Mesendoderm (in vitro differentiated cells): ENCODE data around the gene CORO1C.
A peak's percentile ranks its signal among the peaks of the same experiment; 100 is the strongest.

ENCODE experiments used
- DNase-seq: peaks from one replicate; pipeline ENCODE4 v3.0.0; 2013
- H2AK5ac ChIP-seq: 2 replicates; pipeline ENCODE4 v1.6.1; 2013; ENCODE audit warnings: low read length, inconsistent platforms
- H2BK120ac ChIP-seq: 2 replicates; pipeline ENCODE4 v1.6.1; 2013; ENCODE audit warnings: low read depth, mild to moderate bottlenecking, low read length, moderate library complexity, mixed read lengths
- H2BK15ac ChIP-seq: replicated peaks from 2 replicates; pipeline ENCODE4 v1.6.1; 2013; ENCODE audit warnings: low read depth, mild to moderate bottlenecking, moderate library complexity
- H2BK5ac ChIP-seq: 2 replicates; pipeline ENCODE4 v1.6.1; 2013; ENCODE audit warnings: low read length, inconsistent platforms
- H3K18ac ChIP-seq: 2 replicates; pipeline ENCODE4 v1.6.1; 2013; ENCODE audit warnings: mild to moderate bottlenecking, low read length, mixed read lengths
- H3K23ac ChIP-seq: one replicate; pipeline ENCODE4 v1.6.1; 2013; ENCODE audit warnings: low read length
- H3K27ac ChIP-seq: 2 replicates; pipeline ENCODE4 v1.5.1; 2013; ENCODE audit warnings: low read depth, mild to moderate bottlenecking, inconsistent platforms, low read length, moderate library complexity
- H3K27me3 ChIP-seq: 2 replicates; pipeline ENCODE4 v1.6.1; 2013; ENCODE audit warnings: low read length, control low read depth, mild to moderate bottlenecking, inconsistent platforms; ENCODE audit not compliant: insufficient read depth, poor library complexity
- H3K36me3 ChIP-seq: 2 replicates; pipeline ENCODE4 v1.6.1; 2013; ENCODE audit warnings: low read length, inconsistent platforms; ENCODE audit not compliant: control insufficient read depth, insufficient read depth
- H3K4ac ChIP-seq: one replicate; pipeline ENCODE4 v1.6.1; 2013; ENCODE audit warnings: low read depth, mild to moderate bottlenecking, low read length, moderate library complexity
- H3K4me1 ChIP-seq: 2 replicates; pipeline ENCODE4 v1.6.1; 2013; ENCODE audit warnings: low read depth, low read length, inconsistent platforms; ENCODE audit not compliant: control insufficient read depth
- H3K4me2 ChIP-seq: 2 replicates; pipeline ENCODE4 v1.6.1; 2013; ENCODE audit warnings: low read length
- H3K4me3 ChIP-seq: 2 replicates; pipeline ENCODE4 v1.5.1; 2013; ENCODE audit warnings: mild to moderate bottlenecking, low read length
- H3K56ac ChIP-seq: one replicate; pipeline ENCODE4 v1.6.1; 2013; ENCODE audit warnings: low read length
- H3K79me1 ChIP-seq: 2 replicates; pipeline ENCODE4 v1.6.1; 2013; ENCODE audit warnings: low read length, inconsistent platforms
- H3K79me2 ChIP-seq: 2 replicates; pipeline ENCODE4 v1.6.1; 2013; ENCODE audit warnings: mild to moderate bottlenecking, low read length; ENCODE audit not compliant: control insufficient read depth, insufficient read depth
- H3K9ac ChIP-seq: 2 replicates; pipeline ENCODE4 v1.6.1; 2013; ENCODE audit warnings: low read length, inconsistent platforms
- H4K5ac ChIP-seq: one replicate; pipeline ENCODE4 v1.6.1; 2013; ENCODE audit warnings: low read length
- H4K8ac ChIP-seq: one replicate; pipeline ENCODE4 v1.6.1; 2013; ENCODE audit warnings: low read depth, mild to moderate bottlenecking, control low read depth, low read length, moderate library complexity
- WGBS: extraction: QIAGEN DNeasy Blood & Tissue Kit; methylation state at CpG from one replicate; pipeline ENCODE4 v1.1.7; 2013; ENCODE audit warnings: low lambda C conversion rate, missing lambda C conversion rate; ENCODE audit not compliant: insufficient coverage; ENCODE audit errors: extremely low coverage; 5-methylcytosine and 5-hydroxymethylcytosine counted together

CORO1C gene

DNA sequence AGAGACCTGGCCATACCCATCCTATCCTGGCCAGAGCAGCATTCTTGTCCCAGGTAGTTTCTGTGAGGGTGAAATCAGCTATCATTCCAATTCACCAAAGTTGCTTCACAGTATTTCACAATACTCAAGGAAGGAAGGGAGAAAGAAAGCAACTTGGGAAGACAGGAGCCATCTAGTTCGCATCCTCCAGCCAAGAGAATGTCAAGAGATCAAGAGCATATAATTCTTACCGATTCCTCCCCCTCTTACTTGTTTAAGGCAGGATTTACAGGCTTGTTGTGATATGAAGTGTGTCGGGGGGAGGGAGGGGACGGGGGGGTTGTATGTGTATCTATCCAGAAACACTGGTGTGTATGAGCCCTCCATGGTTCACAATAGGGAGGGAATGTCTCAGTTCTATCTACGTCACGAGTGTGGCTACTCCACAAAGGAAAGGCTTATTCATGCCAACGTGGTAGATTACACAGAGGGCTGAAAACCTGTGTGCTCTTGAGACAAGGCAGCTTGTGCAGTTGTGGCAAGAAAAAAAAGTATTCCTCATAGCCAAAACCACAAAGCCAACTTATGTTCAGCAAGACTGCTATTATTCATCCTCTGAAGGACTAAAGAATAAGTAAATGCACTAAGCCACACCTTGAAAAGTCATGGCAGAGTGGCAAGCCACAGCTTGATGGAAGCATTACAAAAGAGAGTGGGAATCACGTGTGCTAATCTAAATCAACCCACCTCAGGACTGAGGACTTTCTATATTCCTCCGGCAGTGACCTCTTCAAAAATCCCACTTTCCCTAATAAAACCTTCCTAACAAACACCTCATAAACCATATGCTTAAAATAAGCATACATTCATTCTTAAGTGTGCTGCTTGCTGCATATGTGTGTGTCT is 35.0 kb downstream of the CORO1C start:
- WGBS, result 100% methylated on average over 1 of the region's 9 CpGs
- Histone ChIP-seq H3K4ac (no peak overlapping the region), H2BK120ac (no peak overlapping the region), H2BK5ac (no peak overlapping the region), H3K79me1 (peaks cover 24% of the 10 kb centered on the region), H3K4me3 (no peak overlapping the region), H3K23ac (no peak overlapping the region), H2BK15ac (no peak overlapping the region), H3K4me2 (no peak overlapping the region), H2AK5ac (no peak overlapping the region), H3K56ac (no peak overlapping the region), H3K9ac (no peak overlapping the region), H3K36me3 (peaks cover 1% of the 10 kb centered on the region), H3K27me3 (no peaks in the 10 kb centered on the region), H3K4me1 (peaks cover 15% of the 10 kb centered on the region), H3K18ac (no peak overlapping the region), H3K27ac (no peak overlapping the region), H4K5ac (no peak overlapping the region), H4K8ac (no peak overlapping the region), H3K79me2 (peaks cover 22% of the 10 kb centered on the region)
- DNase-seq, result no peak

DNA sequence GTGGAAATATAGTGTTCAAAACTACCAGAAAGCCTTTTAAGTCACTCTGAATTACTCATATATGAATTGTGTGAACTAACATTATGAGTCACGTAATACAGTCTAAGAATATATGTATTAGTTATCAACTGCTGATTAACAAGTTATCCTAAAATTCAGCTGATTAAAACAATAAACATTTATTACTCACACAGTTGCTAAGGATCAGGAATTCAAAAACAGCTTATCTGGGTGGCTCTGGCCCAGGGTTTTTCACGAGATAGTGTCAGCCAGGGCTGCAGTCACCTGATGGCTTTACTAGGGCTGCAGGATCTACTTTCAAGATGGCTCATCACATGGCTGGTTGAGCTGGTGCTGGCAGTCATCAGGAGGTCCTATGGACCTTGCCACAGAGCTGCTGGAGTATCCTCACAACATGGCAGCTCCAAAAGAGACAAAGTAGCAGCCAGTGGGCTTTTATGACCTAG is 36.5 kb downstream of the CORO1C start:
- H2BK5ac ChIP-seq, result no peak overlapping the region
- H3K4me1 ChIP-seq, result peaks cover 12% of the 10 kb centered on the region
- H3K23ac ChIP-seq, result no peak overlapping the region
- no peak overlapping the region for H4K5ac ChIP-seq
- H3K79me2 ChIP-seq, result peaks cover 27% of the 10 kb centered on the region
- H3K27me3 ChIP-seq, result no peaks in the 10 kb centered on the region
- H2BK15ac ChIP-seq, result no peak overlapping the region
- H2AK5ac ChIP-seq, result no peak overlapping the region
- no peak overlapping the region for H3K4me2 ChIP-seq
- H3K9ac ChIP-seq, result no peak overlapping the region
- no peak overlapping the region for H3K56ac ChIP-seq
- H3K36me3 ChIP-seq, result peaks cover 1% of the 10 kb centered on the region
- no peak overlapping the region for H3K18ac ChIP-seq
- H3K79me1 ChIP-seq, result peaks cover 28% of the 10 kb centered on the region
- H3K4ac ChIP-seq, result no peak overlapping the region
- no peak overlapping the region for H2BK120ac ChIP-seq
- no peak overlapping the region for H3K4me3 ChIP-seq
- WGBS, result no CpG with 5 or more reads among the region's 2 CpGs
- no peak overlapping the region for H3K27ac ChIP-seq
- DNase-seq, result peak; percentile 51
- H4K8ac ChIP-seq, result no peak overlapping the region

DNA sequence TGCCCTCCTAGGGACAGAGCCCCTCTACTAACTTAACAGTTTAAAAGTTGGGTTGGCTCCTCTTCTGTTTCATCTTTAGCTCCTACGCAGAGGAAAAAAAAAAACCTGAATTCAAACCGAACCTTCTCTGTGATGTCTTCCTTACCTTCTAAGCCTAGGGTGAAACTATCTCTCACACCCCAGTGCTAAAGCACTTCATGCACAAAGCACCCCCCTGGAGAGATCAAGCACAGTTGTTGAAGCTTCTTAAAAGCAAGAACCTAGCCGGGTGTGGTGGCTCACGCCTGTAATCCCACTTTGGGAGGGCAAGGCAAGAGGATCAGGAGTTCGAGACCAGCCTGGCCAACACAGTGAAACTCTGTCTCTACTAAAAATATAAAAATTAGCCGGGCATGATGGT is 37.6 kb downstream of the CORO1C start:
- Histone ChIP-seq H3K27me3 (no peaks in the 10 kb centered on the region), H2BK120ac (no peak overlapping the region), H3K23ac (no peak overlapping the region), H3K27ac (no peak overlapping the region), H3K9ac (no peak overlapping the region), H3K79me1 (peaks cover 28% of the 10 kb centered on the region), H3K56ac (no peak overlapping the region), H3K79me2 (peaks cover 29% of the 10 kb centered on the region), H2BK15ac (no peak overlapping the region), H4K8ac (no peak overlapping the region), H4K5ac (no peak overlapping the region), H2BK5ac (no peak overlapping the region), H2AK5ac (no peak overlapping the region), H3K36me3 (no peaks in the 10 kb centered on the region), H3K4me2 (no peak overlapping the region), H3K4ac (no peak overlapping the region), H3K18ac (no peak overlapping the region), H3K4me3 (no peak overlapping the region), H3K4me1 (peaks cover 12% of the 10 kb centered on the region)
- DNase-seq, result peak; percentile 66
- no CpG with 5 or more reads among the region's 6 CpGs for whole genome bisulfite sequencing

DNA sequence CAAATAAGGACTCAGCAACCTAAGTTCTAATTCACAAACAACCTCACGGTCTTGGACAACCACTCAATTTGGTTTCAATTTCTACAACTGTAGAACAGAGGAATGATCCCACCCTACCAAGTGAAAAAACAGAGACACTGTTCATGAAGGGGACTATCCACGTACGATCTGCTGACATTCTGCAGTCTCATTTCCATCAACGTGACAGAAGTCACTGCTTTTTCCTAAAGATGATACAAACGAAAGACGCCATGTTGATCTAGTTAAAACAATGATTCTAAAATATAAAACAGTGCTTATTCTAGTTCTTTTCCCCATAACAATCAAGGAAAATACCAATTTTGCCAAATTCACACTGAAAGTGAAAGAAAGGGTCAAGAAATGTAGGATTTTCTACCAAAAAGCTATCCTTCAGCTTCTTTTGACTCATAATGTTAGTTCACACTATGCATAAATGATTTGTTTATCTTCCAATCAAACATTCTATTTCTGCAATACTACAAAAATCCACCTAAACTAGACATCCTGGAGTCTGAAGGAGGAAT is 38.1 kb downstream of the CORO1C start:
- H3K79me2 ChIP-seq, result peaks cover 29% of the 10 kb centered on the region
- H4K5ac ChIP-seq, result no peak overlapping the region
- no peak overlapping the region for H3K4me2 ChIP-seq
- no peak overlapping the region for H3K56ac ChIP-seq
- H3K18ac ChIP-seq, result no peak overlapping the region
- H4K8ac ChIP-seq, result no peak overlapping the region
- no peak overlapping the region for H3K23ac ChIP-seq
- no peak for DNase-seq
- no peaks in the 10 kb centered on the region for H3K27me3 ChIP-seq
- peaks cover 12% of the 10 kb centered on the region for H3K4me1 ChIP-seq
- no peak overlapping the region for H3K27ac ChIP-seq
- no peak overlapping the region for H3K4ac ChIP-seq
- H3K4me3 ChIP-seq, result no peak overlapping the region
- no peaks in the 10 kb centered on the region for H3K36me3 ChIP-seq
- no peak overlapping the region for H3K9ac ChIP-seq
- peaks cover 26% of the 10 kb centered on the region for H3K79me1 ChIP-seq
- H2AK5ac ChIP-seq, result no peak overlapping the region
- H2BK15ac ChIP-seq, result no peak overlapping the region
- no peak overlapping the region for H2BK5ac ChIP-seq
- no peak overlapping the region for H2BK120ac ChIP-seq
- no CpG with 5 or more reads among the region's 6 CpGs for WGBS

DNA sequence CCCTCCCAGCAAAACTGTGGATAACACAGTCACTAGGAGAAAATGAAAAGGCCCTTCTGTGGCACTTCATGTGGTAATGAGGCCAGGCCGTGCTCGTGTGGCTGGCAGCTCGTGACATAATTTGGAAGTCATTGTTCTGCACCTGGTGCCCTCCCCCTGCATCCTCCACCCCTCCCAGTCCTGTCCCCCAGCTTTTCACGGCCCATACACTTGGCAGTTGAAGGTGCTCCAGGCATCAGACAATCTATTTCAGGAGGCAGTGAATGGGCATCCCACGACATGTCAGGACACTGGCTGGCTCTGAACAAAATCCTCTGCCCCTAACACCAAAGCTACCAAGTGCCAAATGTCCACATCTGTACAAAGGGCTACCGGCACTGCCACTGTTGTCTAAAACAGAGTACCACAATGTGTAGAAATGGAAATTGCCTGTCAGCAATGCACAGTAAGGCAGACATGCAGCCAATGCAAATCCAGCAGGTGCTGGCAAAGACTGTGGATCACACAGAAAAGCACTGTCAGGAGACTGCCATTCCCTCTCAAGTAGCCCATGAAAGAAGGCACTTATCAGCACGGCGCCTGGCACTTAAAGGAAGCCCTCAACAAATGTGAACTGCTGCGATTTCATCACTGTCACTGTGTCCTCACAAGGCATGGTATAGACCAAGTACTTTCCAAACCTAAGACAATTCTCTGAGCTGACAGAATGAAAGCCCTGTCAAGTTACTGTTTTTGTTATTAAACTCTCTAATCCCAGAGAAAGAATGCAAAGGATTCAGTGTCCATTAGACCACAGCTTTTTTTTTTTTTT is 39.1 kb downstream of the CORO1C start:
- H3K18ac ChIP-seq, result peak overlapping the region; percentile 13
- H3K4ac ChIP-seq, result no peak overlapping the region
- peak overlapping the region; percentile 3 for H2BK120ac ChIP-seq
- peak overlapping the region; percentile 75 for H3K27ac ChIP-seq
- H3K4me2 ChIP-seq, result no peak overlapping the region
- no CpG with 5 or more reads among the region's 9 CpGs for WGBS
- peaks cover 21% of the 10 kb centered on the region for H3K79me1 ChIP-seq
- H2BK5ac ChIP-seq, result no peak overlapping the region
- no peak overlapping the region for H4K8ac ChIP-seq
- H3K9ac ChIP-seq, result peak overlapping the region; percentile 5
- H3K56ac ChIP-seq, result peak overlapping the region; percentile 49
- H3K23ac ChIP-seq, result no peak overlapping the region
- H3K27me3 ChIP-seq, result no peaks in the 10 kb centered on the region
- H2AK5ac ChIP-seq, result no peak overlapping the region
- no peak overlapping the region for H3K4me3 ChIP-seq
- H3K36me3 ChIP-seq, result no peaks in the 10 kb centered on the region
- H4K5ac ChIP-seq, result no peak overlapping the region
- peak; percentile 50 for DNase-seq
- peaks cover 24% of the 10 kb centered on the region for H3K79me2 ChIP-seq
- no peak overlapping the region for H2BK15ac ChIP-seq
- peaks cover 12% of the 10 kb centered on the region for H3K4me1 ChIP-seq
